ENCODE measurements around the gene DYNLT3. TPM values are rescaled to one million over a fixed set of nuclear protein-coding genes. Genes with fewer than 3 reads are reported as not detected.

Gene DYNLT3
- 20.7 TPM for total RNA-seq

GRCh38 chrX:37846934-37847732 lies at the start of gene DYNLT3:
TSS of gene DYNLT3 (minus strand) at chrX:37847571. CDS start at chrX:37847510, 61 bp downstream.

Small RNA genes lying within 50 kb of the gene (small RNA-seq; reads per million reads assigned to genes)
- not detected for gene RNU6-49P (ENCODE audit: low replicate concordance)

Other genes with a start within 250 kb of the DYNLT3 start
- 2.2 TPM for gene XK, start 161.8 kb downstream of the DYNLT3 start, total RNA-seq
- 6.6 TPM for gene CYBB, start 67.5 kb downstream of the DYNLT3 start, total RNA-seq
- gene SYTL5, start 159.0 kb upstream of the DYNLT3 start, total RNA-seq = 2.2 TPM

Measured in parietal lobe (tissue), 2 donors.